CD14-positive monocyte (primary cell): Measurements from ENCODE around the gene KCNJ6. TPM values are rescaled to one million over a fixed set of nuclear protein-coding genes. Genes with fewer than 3 reads are reported as not detected.

ENCODE experiments used
- DNase-seq, 3 donors: peaks; one replicate each; pipeline ENCODE4 v3.0.0-alpha.2; 2011 to 2022
- H2AFZ ChIP-seq: 2 replicates; pipeline ENCODE4 v1.6.0; 2012; ENCODE audit warnings: mild to moderate bottlenecking, low read depth, low read length, inconsistent platforms; ENCODE audit not compliant: insufficient read depth, poor library complexity, severe bottlenecking
- H3K27ac ChIP-seq, 2 donors: 1 replicate in 1 of 2; 2 replicates in 1 of 2; pipeline ENCODE4 v1.5.1; 2012 to 2013; ENCODE audit warnings: low read length in 2 of 2, control low read depth in 1 of 2, inconsistent platforms in 1 of 2, low read depth in 1 of 2, mild to moderate bottlenecking in 1 of 2
- H3K27me3 ChIP-seq, 2 donors: one replicate each; pipeline versions ENCODE4 v1.6.0 to v1.6.1; 2011 to 2013; ENCODE audit warnings: low read length in 2 of 2; ENCODE audit not compliant: control insufficient read depth in 2 of 2, insufficient read depth in 2 of 2
- H3K36me3 ChIP-seq, 2 donors: replicated peaks in 1 of 2; 1 replicate in 1 of 2; 2 replicates in 1 of 2; pipeline versions ENCODE4 v1.5.1 to v1.6.1; 2012 to 2013; ENCODE audit warnings: low read length in 2 of 2, control low read depth in 1 of 2, inconsistent platforms in 1 of 2, mild to moderate bottlenecking in 1 of 2; ENCODE audit not compliant: insufficient read depth in 2 of 2, control insufficient read depth in 1 of 2
- H3K4me1 ChIP-seq, 2 donors: 1 replicate in 1 of 2; 2 replicates in 1 of 2; pipeline versions ENCODE4 v1.5.1 to v1.6.1; 2012 to 2013; ENCODE audit warnings: low read length in 2 of 2, control low read depth in 1 of 2, inconsistent platforms in 1 of 2, mild to moderate bottlenecking in 1 of 2, moderate library complexity in 1 of 2; ENCODE audit not compliant: insufficient read depth in 2 of 2, control insufficient read depth in 1 of 2
- H3K4me2 ChIP-seq: replicated peaks from 2 replicates; pipeline ENCODE3; 2012; ENCODE audit warnings: low read length, moderate library complexity, mild to moderate bottlenecking; ENCODE audit not compliant: poor library complexity, severe bottlenecking; ENCODE audit errors: extremely low read depth
- H3K4me3 ChIP-seq, 3 experiments: fragments of 200-600 bp in 1 of 3; sonication (generic) in 1 of 3; replicated peaks in 1 of 3; 1 replicate in 2 of 3; 2 replicates in 1 of 3; pipeline ENCODE4 v1.5.1; 2011 to 2013; ENCODE audit warnings: low read length in 3 of 3, mild to moderate bottlenecking in 3 of 3, control low read depth in 2 of 3, low read depth in 2 of 3, inconsistent platforms in 1 of 3, moderate library complexity in 1 of 3
- H3K79me2 ChIP-seq: 2 replicates; pipeline ENCODE4 v1.6.0; 2012; ENCODE audit warnings: mild to moderate bottlenecking, control low read depth, inconsistent platforms, low read length, moderate library complexity; ENCODE audit not compliant: insufficient read depth
- H3K9ac ChIP-seq: 2 replicates; pipeline ENCODE4 v1.6.0; 2017; ENCODE audit warnings: low read length, mild to moderate bottlenecking; ENCODE audit not compliant: insufficient read depth, poor library complexity, severe bottlenecking
- H3K9me3 ChIP-seq, 2 donors: replicated peaks in 1 of 2; 1 replicate in 1 of 2; 2 replicates in 1 of 2; pipeline versions ENCODE4 v1.5.1 to v1.6.1; 2012 to 2013; ENCODE audit warnings: low read length in 2 of 2, control low read depth in 1 of 2; ENCODE audit not compliant: control insufficient read depth in 1 of 2, insufficient read depth in 1 of 2
- H4K20me1 ChIP-seq: 2 replicates; pipeline ENCODE4 v1.6.0; 2012; ENCODE audit warnings: mild to moderate bottlenecking, low read length, control low read depth, moderate library complexity; ENCODE audit not compliant: insufficient read depth
- H3K27ac Mint-ChIP-seq, 7 donors: one replicate each; pipeline ENCODE4 v1.8.0; 2020; ENCODE audit warnings: mild to moderate bottlenecking in 7 of 7, mixed read lengths in 7 of 7, moderate library complexity in 6 of 7, inconsistent platforms in 2 of 7
- H3K27me3 Mint-ChIP-seq, 3 donors: one replicate each; pipeline ENCODE4 v1.8.0; 2021 to 2022; ENCODE audit warnings: low read depth in 3 of 3, mild to moderate bottlenecking in 3 of 3, mixed read lengths in 3 of 3, moderate library complexity in 3 of 3, inconsistent platforms in 1 of 3
- H3K36me3 Mint-ChIP-seq, 2 donors: one replicate each; pipeline ENCODE4 v1.8.0; 2020; ENCODE audit warnings: mixed read lengths in 2 of 2, inconsistent platforms in 1 of 2, mild to moderate bottlenecking in 1 of 2
- H3K4me1 Mint-ChIP-seq: one replicate; pipeline ENCODE4 v1.8.0; 2020; ENCODE audit warnings: mild to moderate bottlenecking, mixed read lengths
- H3K4me3 Mint-ChIP-seq, 2 donors: one replicate each; pipeline ENCODE4 v1.8.0; 2020; ENCODE audit warnings: mild to moderate bottlenecking in 2 of 2, mixed read lengths in 2 of 2, moderate library complexity in 1 of 2
- H3K9me3 Mint-ChIP-seq, 7 donors: one replicate each; pipeline ENCODE4 v1.8.0; 2020 to 2022; ENCODE audit warnings: mixed read lengths in 7 of 7, mild to moderate bottlenecking in 6 of 7, moderate library complexity in 6 of 7, inconsistent platforms in 2 of 7
- WGBS: methylation state at CpG from one replicate; pipeline ENCODE4 v1.1.5; 2013; ENCODE audit warnings: missing lambda C conversion rate; ENCODE audit not compliant: insufficient coverage; 5-methylcytosine and 5-hydroxymethylcytosine counted together
- intact Hi-C, 2 donors: fragments of 100-400 bp; cut with micrococcal nuclease; formaldehyde crosslinking; loops; one replicate each; pipeline versions ENCODE4 v1.15.0 to v1.15.1; 2023
- polyA plus RNA-seq, 3 donors: library from polyadenylated mRNA; depleted of rRNA in 1 of 3; unstranded in 2 of 3; stranded (reverse) in 1 of 3; fragments of 300-500 nt in 2 of 3; fragments of >200 nt in 1 of 3; fragmentation: Illumina TruSeq in 2 of 3; gene quantifications; 1 replicate in 2 of 3; 2 replicates in 1 of 3; pipeline ENCODE4 v1.2.3, GENCODE V29; 2012 to 2021
- TF ChIP-seq, protein P1 (sequence below): fragments of 200-600 bp; IDR thresholded peaks from one replicate; pipeline ENCODE4 v1.8.0; 2022; ENCODE audit warnings: antibody characterized with exemption, mild to moderate bottlenecking

The KCNJ6 gene
- polyA plus RNA-seq, 3 donors, result not detected

DNA sequence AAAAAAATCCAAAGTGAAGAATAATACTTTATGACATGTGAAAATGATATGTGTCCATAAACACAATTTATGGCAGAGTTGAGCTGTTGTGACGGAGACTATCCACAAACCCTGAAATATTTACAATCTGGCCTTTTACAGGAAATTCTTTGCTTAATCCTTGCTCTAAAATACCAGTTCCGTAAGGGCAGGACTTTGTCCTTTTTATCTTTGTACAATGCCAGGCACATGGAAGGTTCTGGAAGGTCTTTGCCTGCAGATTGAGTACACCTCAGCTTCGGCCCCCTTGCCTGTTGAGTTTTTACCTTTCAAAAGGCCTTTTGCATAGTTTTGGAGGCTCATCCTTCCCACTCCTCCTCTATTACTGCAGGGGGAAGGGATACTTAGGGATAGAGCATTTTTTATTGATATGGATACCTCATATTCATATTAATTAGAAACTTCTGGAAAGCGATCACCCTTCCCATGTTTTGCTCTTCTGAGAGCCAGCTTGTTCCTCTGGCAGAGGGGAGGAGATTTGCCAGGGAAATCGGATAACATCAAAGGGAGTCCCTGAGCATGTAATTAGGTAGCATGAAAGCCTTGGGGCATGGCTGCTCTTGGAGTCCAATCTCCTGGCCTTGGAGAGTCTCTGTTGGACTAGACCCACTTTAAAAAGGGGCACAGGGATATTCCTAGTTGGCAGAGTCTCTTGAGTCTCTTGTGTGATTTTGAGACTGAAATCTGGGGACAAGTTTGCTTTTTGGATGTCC, 217.1 kb downstream of the KCNJ6 start:
- Histone ChIP-seq H3K4me2 (no peak overlapping the region), H3K36me3 (no peaks in the 10 kb centered on the region), H3K79me2 (no peaks in the 10 kb centered on the region), H3K4me3 (no peak overlapping the region), H3K27me3 (no peaks in the 10 kb centered on the region), H3K27ac (no peak overlapping the region), H3K9ac (no peak overlapping the region), H2AFZ (no peak overlapping the region), H4K20me1 (no peaks in the 10 kb centered on the region), H3K9me3 (no peaks in the 10 kb centered on the region), H3K4me1 (no peaks in the 10 kb centered on the region)
- 100% methylated on average over 2 of the region's 5 CpGs for WGBS
- Mint-ChIP-seq H3K27ac (no peak overlapping the region), H3K27me3 (peaks cover 2 to 10% (median 2%) of the 10 kb centered on the region in 3 donors), H3K36me3 (no peaks in the 10 kb centered on the region), H3K9me3 (peaks cover 0 to 3% (median 0%) of the 10 kb centered on the region in 7 donors), H3K4me1 (no peaks in the 10 kb centered on the region), H3K4me3 (no peak overlapping the region)
- DNase-seq, result no peak
- TF ChIP-seq, protein P1, sequence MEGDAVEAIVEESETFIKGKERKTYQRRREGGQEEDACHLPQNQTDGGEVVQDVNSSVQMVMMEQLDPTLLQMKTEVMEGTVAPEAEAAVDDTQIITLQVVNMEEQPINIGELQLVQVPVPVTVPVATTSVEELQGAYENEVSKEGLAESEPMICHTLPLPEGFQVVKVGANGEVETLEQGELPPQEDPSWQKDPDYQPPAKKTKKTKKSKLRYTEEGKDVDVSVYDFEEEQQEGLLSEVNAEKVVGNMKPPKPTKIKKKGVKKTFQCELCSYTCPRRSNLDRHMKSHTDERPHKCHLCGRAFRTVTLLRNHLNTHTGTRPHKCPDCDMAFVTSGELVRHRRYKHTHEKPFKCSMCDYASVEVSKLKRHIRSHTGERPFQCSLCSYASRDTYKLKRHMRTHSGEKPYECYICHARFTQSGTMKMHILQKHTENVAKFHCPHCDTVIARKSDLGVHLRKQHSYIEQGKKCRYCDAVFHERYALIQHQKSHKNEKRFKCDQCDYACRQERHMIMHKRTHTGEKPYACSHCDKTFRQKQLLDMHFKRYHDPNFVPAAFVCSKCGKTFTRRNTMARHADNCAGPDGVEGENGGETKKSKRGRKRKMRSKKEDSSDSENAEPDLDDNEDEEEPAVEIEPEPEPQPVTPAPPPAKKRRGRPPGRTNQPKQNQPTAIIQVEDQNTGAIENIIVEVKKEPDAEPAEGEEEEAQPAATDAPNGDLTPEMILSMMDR, result no peak
- intact Hi-C loops, result no loop called here

DNA sequence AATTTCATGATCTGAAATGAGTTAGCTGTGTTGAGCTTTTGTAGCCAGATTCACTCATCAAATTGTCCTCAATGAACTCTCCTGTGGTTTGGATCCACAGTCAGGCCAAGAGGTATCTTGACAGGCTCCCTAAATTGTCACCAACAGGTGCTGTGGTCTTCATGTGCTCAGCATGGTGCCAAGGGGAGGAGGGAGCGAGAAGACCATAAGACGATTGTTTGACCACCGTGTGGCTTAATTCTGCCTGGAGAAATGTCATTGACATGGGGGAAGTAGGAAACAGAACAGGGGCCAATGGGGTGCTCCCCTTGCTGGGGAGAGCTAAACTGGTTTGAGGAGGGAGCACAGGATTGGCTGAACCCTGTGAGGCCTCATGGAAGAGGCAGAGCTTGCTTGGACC, 219.3 kb downstream of the KCNJ6 start:
- no peak overlapping the region for H3K27ac ChIP-seq
- Mint-ChIP-seq H3K36me3 (no peaks in the 10 kb centered on the region), H3K27ac (no peak overlapping the region), H3K4me1 (no peaks in the 10 kb centered on the region), H3K4me3 (no peak overlapping the region), H3K9me3 (peaks cover 0 to 3% (median 0%) of the 10 kb centered on the region in 7 donors), H3K27me3 (peaks cover 2 to 10% (median 2%) of the 10 kb centered on the region in 3 donors)
- intact Hi-C loops, result no loop called here
- TF ChIP-seq, protein P1, result no peak
- no peaks in the 10 kb centered on the region for H3K27me3 ChIP-seq
- no peaks in the 10 kb centered on the region for H3K4me1 ChIP-seq
- no peak overlapping the region for H2AFZ ChIP-seq
- no peak overlapping the region for H3K9ac ChIP-seq
- no peaks in the 10 kb centered on the region for H3K9me3 ChIP-seq
- no peak overlapping the region for H3K4me3 ChIP-seq
- WGBS, result 95% methylated on average over 3 of the region's 3 CpGs
- no peak overlapping the region for H3K4me2 ChIP-seq
- H3K36me3 ChIP-seq, result no peaks in the 10 kb centered on the region
- DNase-seq, result no peak
- no peaks in the 10 kb centered on the region for H3K79me2 ChIP-seq
- H4K20me1 ChIP-seq, result no peaks in the 10 kb centered on the region
